SK-N-MC (cell line): ENCODE data around the gene LGALS7B.

ENCODE experiments used
- EZH2 ChIP-seq: fragments of 200-600 bp; sonication (generic); IDR thresholded peaks from one replicate; pipeline ENCODE4 v1.6.1; 2017; ENCODE audit warnings: antibody characterized with exemption
- POLR2AphosphoS5 ChIP-seq: IDR thresholded peaks from 2 replicates; pipeline ENCODE4 v1.6.1; 2012; ENCODE audit warnings: mild to moderate bottlenecking, low read depth, low read length, borderline replicate concordance

- TF ChIP-seq EZH2 (no peak), POLR2AphosphoS5 (no peak)
These were observed 23.2 kb downstream of the LGALS7B start for GRCh38 chr19:38812009-38812840.
